Measurements from ENCODE around the gene CNTNAP5. TPM values are rescaled to one million over a fixed set of nuclear protein-coding genes. Genes with fewer than 3 reads are reported as not detected.

Gene CNTNAP5
- total and polyA plus RNA-seq, 2 of the 13 experiments (the other 11 are each of a cell fraction or from before 2014, with no cell fraction given), result not detected

- TF ChIP-seq ZNF407 (CRISPR knock-in tag; IDR thresholded peaks at IDR 0.05; ENCODE audit: not compliant biosample characterization), result no peak
These were observed 585.8 kb downstream of the CNTNAP5 start (continued) for GRCh38 chr2:124610866-124611265.

- ChIA-PET POLR2A (no interaction called here), CTCF (ENCODE audit: low intra/inter-chr PET ratio, low total read pairs) (no interaction called here)
- Histone ChIP-seq H3K79me2 (ENCODE audit: insufficient read depth, low read length) (no peaks in the 10 kb centered on the region), H3K4me2 (ENCODE audit: low read depth, low read length) (no peak overlapping the region), H2AFZ (ENCODE audit: low read length) (no peak overlapping the region), H4K20me1 (ENCODE audit: insufficient read depth, low read length) (no peaks in the 10 kb centered on the region), H3K36me3 (replicated peaks in 1 of 2; ENCODE audit: control insufficient read depth in 1 of 2, insufficient read depth in 2 of 2, low read length in 2 of 2) (no peaks in the 10 kb centered on the region), H3K4me3 (replicated peaks in 1 of 3; ENCODE audit: insufficient read depth in 1 of 3, low read depth in 2 of 3, low read length in 3 of 3) (no peak overlapping the region), H3K27me3 (ENCODE audit: control insufficient read depth in 1 of 2, insufficient read depth in 2 of 2, low read length in 2 of 2) (peaks cover 0 to 12% of the 10 kb centered on the region in 2 experiments; a peak in 2 of 5 replicates), H3K4me1 (ENCODE audit: insufficient read depth, low read length) (no peaks in the 10 kb centered on the region), H3K9me3 (ENCODE audit: low read length) (no peaks in the 10 kb centered on the region), H3K27ac (ENCODE audit: extremely low read length, insufficient read depth, low read length) (no peak overlapping the region), H3K9ac (ENCODE audit: insufficient read depth, low read depth, low read length) (no peak overlapping the region)
- DNase-seq (ENCODE audit: low spot score), result no peak
- in situ Hi-C loops (cut with HindIII; ENCODE audit: extremely low pct_ligation_motif_present, low pct_unique_long_range_greater_than_20kb) (no loop called here), intact Hi-C loops (cut with micrococcal nuclease; ENCODE audit: unreplicated experiment) (loop anchor here (5.0 kb wide), 1 partner anchor 959 kb away; no protein-coding TSS in a partner anchor)
- BruUV-seq (replicated peaks), result no TSS peak
- FAIRE-seq, result no peak
- TF ChIP-seq ZNF510 (CRISPR knock-in tag; IDR thresholded peaks at IDR 0.05; ENCODE audit: low read depth) (no peak), IKZF5 (CRISPR knock-in tag; IDR thresholded peaks at IDR 0.05) (no peak), ATF6 (CRISPR knock-in tag; conservative IDR thresholded peaks at IDR 0.05) (no peak), YEATS4 (CRISPR knock-in tag; IDR thresholded peaks at IDR 0.05; ENCODE audit: borderline replicate concordance) (no peak), FOXA1 (IDR thresholded peaks at IDR 0.05) (no peak), FOXA1 (CRISPR knock-in tag; IDR thresholded peaks at IDR 0.05) (no peak), ZNF382 (CRISPR knock-in tag; IDR thresholded peaks at IDR 0.05; ENCODE audit: borderline replicate concordance) (no peak), FLYWCH1 (CRISPR knock-in tag; IDR thresholded peaks at IDR 0.05) (no peak), ZBTB34 (CRISPR knock-in tag; IDR thresholded peaks at IDR 0.05) (no peak)
- no peak for ATAC-seq
These were observed 598.5 kb downstream of the CNTNAP5 start for GRCh38 chr2:124623560-124623959.
